Neural progenitor cell (in vitro differentiated cells): ENCODE results near the gene TUBG2. TPM values are rescaled to one million over a fixed set of nuclear protein-coding genes. Genes with fewer than 3 reads are reported as not detected.

Experiments
- DNase-seq: peaks from one replicate; pipeline ENCODE4 v3.0.0-alpha.2; 2016; ENCODE audit warnings: low spot score
- H2AFZ ChIP-seq: fragments of 200-600 bp; sonication (generic); replicated peaks from 2 replicates; pipeline ENCODE4 v1.6.1; 2016; ENCODE audit warnings: antibody characterized with exemption
- H3F3A ChIP-seq: fragments of 200-600 bp; sonication (generic); 2 replicates; pipeline ENCODE4 v1.6.1; 2016; ENCODE audit warnings: antibody characterized with exemption, low read depth
- H3K27ac ChIP-seq: fragments of 200-600 bp; sonication (generic); 2 replicates; pipeline ENCODE4 v1.5.1; 2016; ENCODE audit warnings: mild to moderate bottlenecking
- H3K27me3 ChIP-seq: fragments of 200-600 bp; sonication (generic); 2 replicates; pipeline ENCODE4 v1.6.1; 2016; ENCODE audit warnings: mild to moderate bottlenecking, moderate library complexity
- H3K36me3 ChIP-seq: fragments of 200-600 bp; sonication (generic); 2 replicates; pipeline ENCODE4 v1.5.1; 2016
- H3K4me1 ChIP-seq: fragments of 200-600 bp; sonication (generic); 2 replicates; pipeline ENCODE4 v1.6.1; 2016; ENCODE audit warnings: mixed run types
- H3K4me2 ChIP-seq: fragments of 200-600 bp; sonication (generic); 2 replicates; pipeline ENCODE4 v1.6.1; 2016
- H3K4me3 ChIP-seq: fragments of 200-600 bp; sonication (generic); 2 replicates; pipeline ENCODE4 v1.5.1; 2016
- H3K79me2 ChIP-seq: fragments of 200-600 bp; sonication (generic); 2 replicates; pipeline ENCODE4 v1.6.1; 2016; ENCODE audit warnings: low read depth
- H3K9ac ChIP-seq: fragments of 200-600 bp; sonication (generic); 2 replicates; pipeline ENCODE4 v1.6.1; 2016
- H3K9me3 ChIP-seq: fragments of 200-600 bp; sonication (generic); 2 replicates; pipeline ENCODE4 v1.5.1; 2016; ENCODE audit warnings: low read depth
- H4K20me1 ChIP-seq: fragments of 200-600 bp; sonication (generic); 2 replicates; pipeline ENCODE4 v1.6.1; 2016; ENCODE audit warnings: low read depth
- H3K27ac Mint-ChIP-seq: 3 replicates; pipeline ENCODE4 v1.8.0; 2021; ENCODE audit warnings: mixed read lengths
- H3K27me3 Mint-ChIP-seq: 2 replicates; pipeline ENCODE4 v1.8.0; 2022; ENCODE audit warnings: low read depth, mild to moderate bottlenecking, inconsistent platforms, moderate library complexity, mixed read lengths; ENCODE audit not compliant: insufficient read depth
- H3K36me3 Mint-ChIP-seq: 3 replicates; pipeline ENCODE4 v1.8.0; 2021; ENCODE audit warnings: mixed read lengths
- H3K4me1 Mint-ChIP-seq: 3 replicates; pipeline ENCODE4 v1.8.0; 2021; ENCODE audit warnings: mixed read lengths
- H3K4me3 Mint-ChIP-seq: 3 replicates; pipeline ENCODE4 v1.8.0; 2021; ENCODE audit warnings: mild to moderate bottlenecking, moderate library complexity, mixed read lengths
- H3K9me3 Mint-ChIP-seq: 3 replicates; pipeline ENCODE4 v1.8.0; 2020; ENCODE audit warnings: mixed read lengths
- CTCF ChIP-seq: fragments of 200-600 bp; sonication (generic); IDR thresholded peaks from 2 replicates; pipeline ENCODE4 v1.5.1; 2017; ENCODE audit warnings: antibody characterized with exemption, mild to moderate bottlenecking
- EZH2 ChIP-seq: fragments of 200-600 bp; sonication (generic); IDR thresholded peaks from 2 replicates; pipeline ENCODE4 v1.6.1; 2017; ENCODE audit warnings: antibody characterized with exemption, mild to moderate bottlenecking, moderate library complexity
- EZH2phosphoT487 ChIP-seq: fragments of 200-600 bp; sonication (generic); IDR thresholded peaks from 2 replicates; pipeline ENCODE4 v1.6.1; 2017; ENCODE audit warnings: antibody characterized with exemption
- total RNA-seq: library from RNA; depleted of rRNA; stranded (reverse); fragments of >200 nt; gene quantifications from 2 replicates; pipeline ENCODE4 v1.2.3, GENCODE V29; 2015; ENCODE audit warnings: low replicate concordance

The TUBG2 gene
- total RNA-seq, 1 donor from 2014 or later, result 12.8 TPM

GRCh38 chr17:42670789-42671657 is 11.9 kb downstream of the TUBG2 start:
- no peak overlapping the region for H3K27ac Mint-ChIP-seq
- Histone ChIP-seq H3K27ac (no peak overlapping the region), H3K79me2 (peaks cover 7% of the 10 kb centered on the region), H3K9me3 (no peaks in the 10 kb centered on the region), H3K4me2 (peak overlapping the region; percentile 82), H3K4me3 (peak overlapping the region; percentile 43), H3K4me1 (peaks cover 25% of the 10 kb centered on the region), H4K20me1 (peaks cover 58% of the 10 kb centered on the region), H3F3A (peaks cover 37% of the 10 kb centered on the region), H2AFZ (no peak overlapping the region), H3K9ac (no peak overlapping the region), H3K36me3 (no peaks in the 10 kb centered on the region), H3K27me3 (peaks cover 58% of the 10 kb centered on the region)
- H3K4me1 Mint-ChIP-seq, result peaks cover 31% of the 10 kb centered on the region
- H3K4me3 Mint-ChIP-seq, result no peak overlapping the region
- H3K36me3 Mint-ChIP-seq, result peaks cover 27% of the 10 kb centered on the region
- DNase-seq, result no peak
- H3K27me3 Mint-ChIP-seq, result peaks cover 10% of the 10 kb centered on the region
- TF ChIP-seq EZH2phosphoT487, result no peak
- TF ChIP-seq EZH2, result no peak
- no peaks in the 10 kb centered on the region for H3K9me3 Mint-ChIP-seq

- H2AFZ ChIP-seq, result no peak overlapping the region
- Mint-ChIP-seq H3K9me3 (no peaks in the 10 kb centered on the region), H3K27me3 (peaks cover 10% of the 10 kb centered on the region), H3K36me3 (peaks cover 19% of the 10 kb centered on the region), H3K27ac (no peak overlapping the region), H3K4me3 (no peak overlapping the region), H3K4me1 (peaks cover 31% of the 10 kb centered on the region)
- no peaks in the 10 kb centered on the region for H3K36me3 ChIP-seq
- H3K4me3 ChIP-seq, result no peak overlapping the region
- H3K9me3 ChIP-seq, result no peaks in the 10 kb centered on the region
- H3K4me2 ChIP-seq, result no peak overlapping the region
- H3K4me1 ChIP-seq, result peaks cover 25% of the 10 kb centered on the region
- H4K20me1 ChIP-seq, result peaks cover 59% of the 10 kb centered on the region
- no peak overlapping the region for H3K27ac ChIP-seq
- no peak for TF ChIP-seq EZH2
- TF ChIP-seq EZH2phosphoT487, result no peak
- no peak for TF ChIP-seq CTCF
- H3K79me2 ChIP-seq, result peaks cover 11% of the 10 kb centered on the region
- no peak overlapping the region for H3K9ac ChIP-seq
- H3F3A ChIP-seq, result peaks cover 40% of the 10 kb centered on the region
- no peak for DNase-seq
- H3K27me3 ChIP-seq, result peaks cover 60% of the 10 kb centered on the region
Measured at GRCh38 chr17:42672038-42672437, 13.0 kb downstream of the TUBG2 start.

GRCh38 chr17:42673266-42673884 is 14.3 kb downstream of the TUBG2 start:
- Mint-ChIP-seq H3K27ac (no peak overlapping the region), H3K36me3 (peaks cover 18% of the 10 kb centered on the region), H3K4me1 (peaks cover 36% of the 10 kb centered on the region), H3K27me3 (peaks cover 10% of the 10 kb centered on the region), H3K9me3 (no peaks in the 10 kb centered on the region), H3K4me3 (no peak overlapping the region)
- H3K9ac ChIP-seq, result no peak overlapping the region
- peaks cover 59% of the 10 kb centered on the region for H4K20me1 ChIP-seq
- H2AFZ ChIP-seq, result no peak overlapping the region
- no peaks in the 10 kb centered on the region for H3K36me3 ChIP-seq
- H3F3A ChIP-seq, result peaks cover 52% of the 10 kb centered on the region
- H3K4me2 ChIP-seq, result peak overlapping the region; percentile 95
- peaks cover 27% of the 10 kb centered on the region for H3K4me1 ChIP-seq
- no peak overlapping the region for H3K27ac ChIP-seq
- H3K79me2 ChIP-seq, result peaks cover 11% of the 10 kb centered on the region
- no peaks in the 10 kb centered on the region for H3K9me3 ChIP-seq
- H3K27me3 ChIP-seq, result peaks cover 60% of the 10 kb centered on the region
- DNase-seq, result no peak
- TF ChIP-seq CTCF, result no peak
- no peak for TF ChIP-seq EZH2
- no peak for TF ChIP-seq EZH2phosphoT487
- no peak overlapping the region for H3K4me3 ChIP-seq
